Measurements from ENCODE around the gene MPHOSPH6.

GRCh38 chr16:82199209-82199608 lies 29.2 kb upstream of the MPHOSPH6 start:
- TF ChIP-seq CTCF (IDR thresholded peaks at IDR 0.05): no peak
- TF ChIP-seq POLR2AphosphoS5 (IDR thresholded peaks at IDR 0.05): no peak
- TF ChIP-seq POLR2A (IDR thresholded peaks at IDR 0.05): no peak
- TF ChIP-seq EP300 (IDR thresholded peaks at IDR 0.05): no peak
